Measurements from ENCODE around the gene METTL8. TPM values are rescaled to one million over a fixed set of nuclear protein-coding genes. Genes with fewer than 3 reads are reported as not detected.

The METTL8 gene
- total RNA-seq, 1 experiment from 2014 or later, result 34.4 TPM

- no peak for DNase-seq (ENCODE audit: low read depth, low spot score)
- 0 out of 4 replicates have a peak, but pooled peaks cover 0 to 3% of the 10 kb centered on the region in 2 experiments for H3K9me3 ChIP-seq (ENCODE audit: control insufficient read depth in 1 of 2, insufficient read depth in 1 of 2, low read depth in 1 of 2, low read length in 2 of 2)
- no peaks in the 10 kb centered on the region for H4K20me1 ChIP-seq (ENCODE audit: insufficient read depth)
- no peak overlapping the region for H2AFZ ChIP-seq (ENCODE audit: low read depth, low read length, poor library complexity, severe bottlenecking)
- intact Hi-C loops (cut with micrococcal nuclease), result no loop called here
- RAD21 ChIA-PET (ENCODE audit: low non-redundant PET in 1 of 2, low total read pairs in 2 of 2, uncharacterized antibody in 2 of 2, unreplicated experiment in 2 of 2), result no interaction called here
- H3K36me3 ChIP-seq (ENCODE audit: control insufficient read depth in 1 of 2, insufficient read depth in 2 of 2, low read length in 2 of 2), result no peaks in the 10 kb centered on the region
- TF ChIP-seq MAX (IDR thresholded peaks at IDR 0.05), result no peak
- TF ChIP-seq YY1 (IDR thresholded peaks at IDR 0.05; ENCODE audit: extremely low read depth, insufficient replicate concordance, low read depth, low read length), result no peak
- no peak for TF ChIP-seq JUND (IDR thresholded peaks at IDR 0.05)
- TF ChIP-seq ZFX (IDR thresholded peaks at IDR 0.05), result no peak
- H3K9me2 ChIP-seq (ENCODE audit: insufficient read depth), result no peaks in the 10 kb centered on the region
- ATAC-seq, result no peak
- H3K4me2 ChIP-seq (ENCODE audit: low read length), result no peak overlapping the region
- H3K4me3 ChIP-seq (replicated peaks in 1 of 2; ENCODE audit: low read depth in 1 of 2, low read length in 2 of 2), result no peak overlapping the region
- H3K79me2 ChIP-seq (ENCODE audit: insufficient read depth, low read length), result peaks cover 15% of the 10 kb centered on the region
- no peak overlapping the region for H3K9ac ChIP-seq (ENCODE audit: low read length)
- CTCF ChIA-PET, result no interaction called here
- H3K27ac ChIP-seq (ENCODE audit: low read depth, low read length), result no peak overlapping the region
- no TSS peak for BruUV-seq (replicated peaks)
- no peaks in the 10 kb centered on the region for H3K27me3 ChIP-seq (ENCODE audit: insufficient read depth, low read length)
- POLR2A ChIA-PET, result no interaction called here
- H3K4me1 ChIP-seq (ENCODE audit: control insufficient read depth in 1 of 2, insufficient read depth in 2 of 2, low read length in 2 of 2), result peaks cover 0 to 5% of the 10 kb centered on the region in 2 experiments; a peak in 1 of 4 replicates
Observed at GRCh38 chr2:171362396-171362795, 71.4 kb downstream of the METTL8 start.

GRCh38 chr2:171360905-171361304, 72.9 kb downstream of the METTL8 start:
- no peaks in the 10 kb centered on the region for H3K27me3 ChIP-seq (ENCODE audit: insufficient read depth, low read length)
- H3K27ac ChIP-seq (ENCODE audit: low read depth, low read length), result no peak overlapping the region
- ChIA-PET RAD21 (ENCODE audit: low non-redundant PET in 1 of 2, low total read pairs in 2 of 2, uncharacterized antibody in 2 of 2, unreplicated experiment in 2 of 2) (interaction anchor here in 1 of 2 experiments (0.7 kb wide), 1 partner anchor 59 kb away, joined by 9 read pairs; no protein-coding TSS in a partner anchor), POLR2A (no interaction called here), CTCF (no interaction called here)
- no peak overlapping the region for H3K4me3 ChIP-seq (replicated peaks in 1 of 2; ENCODE audit: low read depth in 1 of 2, low read length in 2 of 2)
- peaks cover 15% of the 10 kb centered on the region for H3K79me2 ChIP-seq (ENCODE audit: insufficient read depth, low read length)
- BruUV-seq (replicated peaks), result no TSS peak
- no peak overlapping the region for H2AFZ ChIP-seq (ENCODE audit: low read depth, low read length, poor library complexity, severe bottlenecking)
- no peaks in the 10 kb centered on the region for H3K9me2 ChIP-seq (ENCODE audit: insufficient read depth)
- H3K9ac ChIP-seq (ENCODE audit: low read length), result no peak overlapping the region
- DNase-seq (ENCODE audit: low read depth, low spot score) (no peak), ATAC-seq (no peak)
- H3K4me2 ChIP-seq (ENCODE audit: low read length), result no peak overlapping the region
- no peaks in the 10 kb centered on the region for H3K36me3 ChIP-seq (ENCODE audit: control insufficient read depth in 1 of 2, insufficient read depth in 2 of 2, low read length in 2 of 2)
- H4K20me1 ChIP-seq (ENCODE audit: insufficient read depth), result no peaks in the 10 kb centered on the region
- H3K9me3 ChIP-seq (ENCODE audit: control insufficient read depth in 1 of 2, insufficient read depth in 1 of 2, low read depth in 1 of 2, low read length in 2 of 2), result no peaks in the 10 kb centered on the region
- peaks cover 0 to 5% of the 10 kb centered on the region in 2 experiments; a peak in 1 of 4 replicates for H3K4me1 ChIP-seq (ENCODE audit: control insufficient read depth in 1 of 2, insufficient read depth in 2 of 2, low read length in 2 of 2)
- intact Hi-C loops (cut with micrococcal nuclease), result no loop called here
- TF ChIP-seq EZH2 (IDR thresholded peaks at IDR 0.05) (no peak), POLR2A (IDR thresholded peaks at IDR 0.05; ENCODE audit: borderline replicate concordance, extremely low read depth, insufficient read depth, insufficient read length) (no peak), FOSL1 (IDR thresholded peaks at IDR 0.05; ENCODE audit: low read depth) (no peak), CTCF (IDR thresholded peaks at IDR 0.05 in 2 of 3, conservative IDR thresholded peaks at IDR 0.05 in 1 of 3; ENCODE audit: borderline replicate concordance in 1 of 3, insufficient read depth in 1 of 3, low read depth in 2 of 3, low read length in 2 of 3) (no peak), TCF7L2 (IDR thresholded peaks at IDR 0.05; ENCODE audit: borderline replicate concordance, extremely low read depth, insufficient read depth, insufficient read length) (no peak), SRF (IDR thresholded peaks at IDR 0.05; ENCODE audit: low read depth) (no peak), EGR1 (IDR thresholded peaks at IDR 0.05; ENCODE audit: low read depth) (no peak), MAX (IDR thresholded peaks at IDR 0.05) (no peak), CEBPB (IDR thresholded peaks at IDR 0.05; ENCODE audit: low read depth) (no peak), RAD21 (IDR thresholded peaks at IDR 0.05; ENCODE audit: low read depth) (no peak), POLR2AphosphoS5 (IDR thresholded peaks at IDR 0.05; ENCODE audit: low read depth, low read length) (no peak), ZFX (IDR thresholded peaks at IDR 0.05) (no peak), ATF3 (IDR thresholded peaks at IDR 0.05) (no peak), JUND (IDR thresholded peaks at IDR 0.05) (no peak), REST (IDR thresholded peaks at IDR 0.05; ENCODE audit: low read depth) (no peak)

All from HCT116 (cell line).